ENCODE results near the gene MAGEB1. TPM values are rescaled to one million over a fixed set of nuclear protein-coding genes. Genes with fewer than 3 reads are reported as not detected.

Gene MAGEB1
- total and polyA plus RNA-seq, 3 donors from 2014 or later = 36.6 to 63.7 (median 59.4) TPM

DNA sequence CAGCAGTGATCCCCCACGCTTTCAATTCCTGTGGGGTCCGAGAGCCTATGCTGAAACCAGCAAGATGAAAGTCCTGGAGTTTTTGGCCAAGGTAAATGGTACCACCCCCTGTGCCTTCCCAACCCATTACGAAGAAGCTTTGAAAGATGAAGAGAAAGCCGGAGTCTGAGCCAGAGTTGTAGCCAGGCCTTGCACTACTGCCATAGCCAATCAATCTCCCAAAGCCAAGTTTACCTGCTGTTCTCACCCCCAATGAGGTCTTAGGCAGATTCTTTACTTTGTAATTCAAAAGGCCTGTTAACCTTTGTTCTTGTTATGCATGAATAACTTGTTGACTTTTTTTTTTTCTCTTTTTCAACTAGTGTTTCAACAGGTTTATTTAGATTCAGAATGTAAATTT is 27.6 kb upstream of the MAGEB1 start:
- intact Hi-C loops (cut with DNase I; ENCODE audit: low total_unique reads) = no loop called here
- Histone ChIP-seq H3K4me3 (no peak overlapping the region), H3K36me3 (ENCODE audit: low read depth, missing control alignments) (no peaks in the 10 kb centered on the region), H3K27ac (no peak overlapping the region), H3K9me3 (no peaks in the 10 kb centered on the region), H3K27me3 (no peaks in the 10 kb centered on the region), H3K4me1 (no peaks in the 10 kb centered on the region)
- no peak for DNase-seq
- WGBS, 2 donors = 94 to 100% methylated on average over 4 of the region's 4 CpGs
- TF ChIP-seq, protein P1, sequence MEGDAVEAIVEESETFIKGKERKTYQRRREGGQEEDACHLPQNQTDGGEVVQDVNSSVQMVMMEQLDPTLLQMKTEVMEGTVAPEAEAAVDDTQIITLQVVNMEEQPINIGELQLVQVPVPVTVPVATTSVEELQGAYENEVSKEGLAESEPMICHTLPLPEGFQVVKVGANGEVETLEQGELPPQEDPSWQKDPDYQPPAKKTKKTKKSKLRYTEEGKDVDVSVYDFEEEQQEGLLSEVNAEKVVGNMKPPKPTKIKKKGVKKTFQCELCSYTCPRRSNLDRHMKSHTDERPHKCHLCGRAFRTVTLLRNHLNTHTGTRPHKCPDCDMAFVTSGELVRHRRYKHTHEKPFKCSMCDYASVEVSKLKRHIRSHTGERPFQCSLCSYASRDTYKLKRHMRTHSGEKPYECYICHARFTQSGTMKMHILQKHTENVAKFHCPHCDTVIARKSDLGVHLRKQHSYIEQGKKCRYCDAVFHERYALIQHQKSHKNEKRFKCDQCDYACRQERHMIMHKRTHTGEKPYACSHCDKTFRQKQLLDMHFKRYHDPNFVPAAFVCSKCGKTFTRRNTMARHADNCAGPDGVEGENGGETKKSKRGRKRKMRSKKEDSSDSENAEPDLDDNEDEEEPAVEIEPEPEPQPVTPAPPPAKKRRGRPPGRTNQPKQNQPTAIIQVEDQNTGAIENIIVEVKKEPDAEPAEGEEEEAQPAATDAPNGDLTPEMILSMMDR (IDR thresholded peaks at IDR 0.05) = no peak
- no peak for TF ChIP-seq POLR2A (IDR thresholded peaks at IDR 0.05)

DNA sequence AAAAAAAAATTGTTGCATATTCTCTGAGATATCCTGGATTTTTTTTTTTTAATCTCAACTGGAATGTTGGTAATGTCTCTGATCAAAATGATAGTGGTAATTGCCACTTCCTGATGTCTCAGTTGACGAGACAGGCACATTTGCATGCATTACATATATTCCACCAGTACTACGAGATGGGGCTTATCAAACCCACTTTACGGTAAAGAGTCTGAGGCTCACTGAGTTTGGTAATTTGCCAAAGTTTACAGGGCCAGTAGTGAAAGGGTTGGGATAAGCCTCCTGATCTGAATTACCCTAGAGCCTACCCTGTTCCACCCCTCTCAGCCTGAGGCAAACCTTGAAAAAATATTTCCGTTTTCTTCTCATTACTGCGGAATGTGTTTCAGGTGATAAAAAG is 26.3 kb upstream of the MAGEB1 start:
- H3K4me3 ChIP-seq = no peak overlapping the region
- no peaks in the 10 kb centered on the region for H3K9me3 ChIP-seq
- no peak for TF ChIP-seq POLR2A (IDR thresholded peaks at IDR 0.05)
- TF ChIP-seq, protein P1 (IDR thresholded peaks at IDR 0.05) = no peak
- no peak overlapping the region for H3K27ac ChIP-seq
- intact Hi-C loops (cut with DNase I; ENCODE audit: low total_unique reads) = no loop called here
- no peaks in the 10 kb centered on the region for H3K27me3 ChIP-seq
- H3K36me3 ChIP-seq (ENCODE audit: low read depth, missing control alignments) = no peaks in the 10 kb centered on the region
- no peaks in the 10 kb centered on the region for H3K4me1 ChIP-seq
- WGBS, 2 donors = 42 to 74% methylated on average over 5 of the region's 5 CpGs
- DNase-seq = no peak

DNA sequence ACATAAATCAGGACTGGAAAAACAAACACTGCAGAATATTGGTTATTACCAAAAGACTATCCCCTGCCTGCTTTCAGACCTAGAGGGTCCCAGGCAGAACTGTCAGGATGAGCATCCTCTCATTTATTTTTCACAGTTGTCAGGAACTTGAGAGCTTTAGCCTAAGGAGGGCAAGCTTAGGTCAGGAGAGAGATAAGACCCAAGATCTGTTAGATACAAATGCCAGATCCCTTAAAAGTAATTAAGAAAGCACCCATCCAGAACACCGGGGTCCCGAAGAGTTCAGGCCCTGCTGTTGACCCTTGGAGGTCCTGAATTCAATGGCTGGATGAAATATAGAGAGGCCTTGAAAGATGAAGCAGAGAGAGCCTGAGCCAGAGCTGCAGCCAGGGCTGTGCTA is 22.4 kb upstream of the MAGEB1 start:
- no peak overlapping the region for H3K4me3 ChIP-seq
- no peaks in the 10 kb centered on the region for H3K36me3 ChIP-seq (ENCODE audit: low read depth, missing control alignments)
- intact Hi-C loops (cut with DNase I; ENCODE audit: low total_unique reads) = no loop called here
- TF ChIP-seq, protein P1 (IDR thresholded peaks at IDR 0.05) = no peak
- no peak for TF ChIP-seq POLR2A (IDR thresholded peaks at IDR 0.05)
- no peaks in the 10 kb centered on the region for H3K4me1 ChIP-seq
- DNase-seq = no peak
- H3K27me3 ChIP-seq = no peaks in the 10 kb centered on the region
- no peak overlapping the region for H3K27ac ChIP-seq
- 65 to 75% methylated on average over 2 of the region's 2 CpGs for WGBS, 2 donors
- H3K9me3 ChIP-seq = no peaks in the 10 kb centered on the region

DNA sequence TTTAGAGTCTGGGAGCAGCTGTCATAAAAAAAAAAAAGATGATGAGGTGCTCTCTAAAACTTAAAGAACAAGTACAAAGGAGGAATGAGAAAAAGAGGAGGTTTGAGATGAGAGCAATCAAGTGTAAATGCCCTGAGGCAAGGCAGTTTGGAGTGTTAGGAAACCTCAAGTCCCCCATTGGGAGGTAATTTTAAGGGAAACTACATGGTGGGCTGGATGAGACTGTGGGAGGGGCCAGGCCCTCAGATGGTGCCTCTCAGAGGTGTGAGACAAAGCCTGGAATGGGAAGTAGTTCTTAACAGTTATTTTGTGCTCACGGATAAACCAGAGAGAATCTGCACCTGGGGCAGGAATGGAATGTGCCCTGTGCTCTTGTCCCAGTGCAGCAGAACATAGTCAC is 18.4 kb upstream of the MAGEB1 start:
- H3K4me3 ChIP-seq = no peak overlapping the region
- H3K4me1 ChIP-seq = no peaks in the 10 kb centered on the region
- intact Hi-C loops (cut with DNase I; ENCODE audit: low total_unique reads) = no loop called here
- no peaks in the 10 kb centered on the region for H3K27me3 ChIP-seq
- no peaks in the 10 kb centered on the region for H3K9me3 ChIP-seq
- DNase-seq = no peak
- H3K27ac ChIP-seq = no peak overlapping the region
- TF ChIP-seq, protein P1 (IDR thresholded peaks at IDR 0.05) = no peak
- no peak for TF ChIP-seq POLR2A (IDR thresholded peaks at IDR 0.05)
- 43 to 50% methylated on average over 1 of the region's 1 CpG for WGBS, 2 donors
- H3K36me3 ChIP-seq (ENCODE audit: low read depth, missing control alignments) = no peaks in the 10 kb centered on the region

DNA sequence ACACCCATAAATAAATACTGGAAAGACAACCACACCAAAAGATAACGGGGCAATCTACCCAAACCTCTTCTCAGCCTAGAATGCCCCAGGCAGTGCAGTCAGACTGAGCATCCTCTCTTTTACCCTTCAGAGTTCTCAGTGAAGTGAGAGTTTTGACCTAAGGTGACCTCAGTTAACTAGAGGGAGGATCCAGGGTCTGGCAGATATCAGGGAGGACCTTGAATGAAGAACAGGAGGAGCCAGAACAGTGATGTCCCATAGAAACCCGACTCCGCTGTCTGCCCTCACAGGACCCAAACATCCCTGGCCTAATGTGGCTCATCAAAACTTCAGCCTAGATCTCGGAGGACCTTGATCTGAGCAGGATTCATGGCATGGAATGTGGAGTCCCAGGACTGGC is 16.6 kb upstream of the MAGEB1 start, which contains the start of gene MAGEB3:
Gene MAGEB3, plus strand, starts transcription at position 263 of the 400 bp plus-strand sequence. CDS start 5,268 bp downstream, outside the sequence.
- Histone ChIP-seq H3K4me3 (no peak within 1 kb of the TSS), H3K9me3 (no peaks in the 10 kb centered on the region), H3K27me3 (no peaks in the 10 kb centered on the region), H3K36me3 (ENCODE audit: low read depth, missing control alignments) (no peaks in the 10 kb centered on the region), H3K27ac (no peak within 1 kb of the TSS), H3K4me1 (no peaks in the 10 kb centered on the region)
- DNase-seq = peak; percentile 28
- TF ChIP-seq POLR2A (IDR thresholded peaks at IDR 0.05) = no peak
- TF ChIP-seq, protein P1 (IDR thresholded peaks at IDR 0.05) = no peak
- intact Hi-C loops (cut with DNase I; ENCODE audit: low total_unique reads) = no loop called here
- 27% methylated on average over 4 of the region's 4 CpGs; no CpG with 5 or more reads in 1 of the 2 donors for WGBS, 2 donors
